Activated naive CD4-positive, alpha-beta T cell treated with anti-CD3 and anti-CD28 coated beads, Interleukin-2, amount 10 ng/mL, durations not matched to agents 7 days and 5 days (primary cell): ENCODE data around the gene GNG8.

Source experiments
- CTCF ChIA-PET: fragments of 350-600 bp; sonication (Branson Sonifier 250); formaldehyde crosslinking; loops from one replicate; lab custom pipeline; 2021; ENCODE audit warnings: antibody characterized with exemption; lab: Charles Lee
- DNase-seq: peaks from one replicate; pipeline ENCODE4 v3.0.0-alpha.2; 2020
- H3K27ac Mint-ChIP-seq: one replicate; pipeline ENCODE4 v1.8.0; 2021; ENCODE audit warnings: mild to moderate bottlenecking, moderate library complexity, mixed read lengths
- H3K27me3 Mint-ChIP-seq: one replicate; pipeline ENCODE4 v1.8.0; 2021; ENCODE audit warnings: mild to moderate bottlenecking, mixed read lengths
- H3K36me3 Mint-ChIP-seq: one replicate; pipeline ENCODE4 v1.8.0; 2021; ENCODE audit warnings: mixed read lengths
- H3K4me1 Mint-ChIP-seq: one replicate; pipeline ENCODE4 v1.8.0; 2021; ENCODE audit warnings: mixed read lengths
- H3K4me3 Mint-ChIP-seq: one replicate; pipeline ENCODE4 v1.8.0; 2021; ENCODE audit warnings: mild to moderate bottlenecking, moderate library complexity, mixed read lengths
- H3K9me3 Mint-ChIP-seq: one replicate; pipeline ENCODE4 v1.8.0; 2021; ENCODE audit warnings: mixed read lengths

Gene GNG8

DNA sequence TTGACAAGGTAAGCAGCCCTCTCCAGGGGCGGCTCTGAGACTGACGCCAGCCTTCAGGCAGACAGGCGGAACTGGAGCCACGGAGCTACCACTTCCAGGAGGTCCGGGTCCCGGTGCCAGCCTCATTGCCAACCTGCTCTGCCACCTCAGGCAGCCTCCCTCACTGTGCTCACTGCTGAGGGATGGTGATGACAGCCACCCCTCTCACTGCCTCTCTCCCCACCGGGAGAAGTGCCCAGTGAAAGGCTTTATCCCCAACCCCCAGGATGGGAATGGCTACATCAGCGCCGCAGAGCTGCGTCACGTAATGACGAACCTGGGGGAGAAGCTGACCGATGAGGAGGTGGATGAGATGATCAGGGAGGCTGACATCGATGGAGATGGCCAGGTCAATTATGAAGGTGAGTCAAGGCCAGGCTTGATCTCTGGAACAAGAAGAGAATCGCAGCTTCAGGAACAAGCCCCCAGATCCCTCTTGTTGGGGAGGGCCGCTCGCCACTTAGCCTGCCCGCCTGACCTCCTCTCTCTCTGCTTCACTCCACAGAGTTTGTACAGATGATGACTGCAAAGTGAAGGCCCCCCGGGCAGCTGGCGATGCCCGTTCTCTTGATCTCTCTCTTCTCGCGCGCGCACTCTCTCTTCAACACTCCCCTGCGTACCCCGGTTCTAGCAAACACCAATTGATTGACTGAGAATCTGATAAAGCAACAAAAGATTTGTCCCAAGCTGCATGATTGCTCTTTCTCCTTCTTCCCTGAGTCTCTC, 27.2 kb downstream of the GNG8 start:
- no peaks in the 10 kb centered on the region for H3K9me3 Mint-ChIP-seq
- H3K27ac Mint-ChIP-seq, result peak overlapping the region; percentile 12
- peaks cover 57% of the 10 kb centered on the region for H3K36me3 Mint-ChIP-seq
- DNase-seq, result no peak
- CTCF ChIA-PET, result interaction anchor here (1.0 to 8.9 kb wide), 2 partner anchors 54 to 75 kb away, joined by 3 to 147 read pairs; partner anchors contain the start of gene DACT3
- no peaks in the 10 kb centered on the region for H3K27me3 Mint-ChIP-seq
- H3K4me1 Mint-ChIP-seq, result peaks cover 77% of the 10 kb centered on the region
- H3K4me3 Mint-ChIP-seq, result no peak overlapping the region

DNA sequence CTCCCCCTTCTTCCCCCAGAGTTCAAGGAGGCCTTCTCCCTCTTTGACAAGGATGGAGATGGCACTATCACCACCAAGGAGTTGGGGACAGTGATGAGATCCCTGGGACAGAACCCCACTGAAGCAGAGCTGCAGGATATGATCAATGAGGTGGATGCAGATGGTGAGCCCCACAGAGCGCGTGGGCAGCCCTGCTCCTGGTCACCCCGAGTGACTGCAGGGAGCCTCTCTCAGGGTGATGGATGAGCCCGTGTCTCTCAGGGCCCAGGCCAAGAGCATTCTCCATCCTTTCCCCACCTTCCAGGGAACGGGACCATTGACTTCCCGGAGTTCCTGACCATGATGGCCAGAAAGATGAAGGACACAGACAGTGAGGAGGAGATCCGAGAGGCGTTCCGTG, 27.8 kb downstream of the GNG8 start:
- no peaks in the 10 kb centered on the region for H3K27me3 Mint-ChIP-seq
- H3K4me3 Mint-ChIP-seq, result no peak overlapping the region
- DNase-seq, result no peak
- CTCF ChIA-PET, result no interaction called here
- peak overlapping the region; percentile 55 for H3K27ac Mint-ChIP-seq
- no peaks in the 10 kb centered on the region for H3K9me3 Mint-ChIP-seq
- peaks cover 77% of the 10 kb centered on the region for H3K4me1 Mint-ChIP-seq
- peaks cover 62% of the 10 kb centered on the region for H3K36me3 Mint-ChIP-seq

DNA sequence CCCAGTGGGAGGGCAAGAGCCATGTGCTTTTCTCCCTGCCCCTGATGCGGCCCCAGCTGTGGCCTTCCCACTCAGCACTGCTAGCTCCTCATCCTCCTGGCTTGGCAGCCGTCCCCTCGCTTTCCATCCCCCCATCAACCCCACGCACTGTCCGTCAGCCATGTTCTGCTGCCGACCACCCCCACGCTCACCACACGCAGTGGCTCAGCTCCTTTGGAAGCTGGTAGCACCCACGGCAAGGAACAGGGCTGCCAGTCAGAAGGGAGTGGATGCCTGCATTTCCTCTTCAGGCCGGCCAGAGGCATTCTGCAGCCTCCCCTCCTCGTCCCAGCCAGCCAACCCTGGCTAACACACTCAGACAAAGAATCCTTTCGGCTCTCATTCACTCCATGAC, 28.6 kb downstream of the GNG8 start:
- no peak overlapping the region for H3K27ac Mint-ChIP-seq
- H3K9me3 Mint-ChIP-seq, result no peaks in the 10 kb centered on the region
- H3K4me3 Mint-ChIP-seq, result no peak overlapping the region
- CTCF ChIA-PET, result interaction anchor here (2.0 kb wide), 2 partner anchors 10 to 55 kb away, joined by 6 to 7 read pairs; no protein-coding TSS in a partner anchor
- peaks cover 67% of the 10 kb centered on the region for H3K36me3 Mint-ChIP-seq
- no peaks in the 10 kb centered on the region for H3K27me3 Mint-ChIP-seq
- H3K4me1 Mint-ChIP-seq, result peaks cover 81% of the 10 kb centered on the region
- DNase-seq, result peak; percentile 19

DNA sequence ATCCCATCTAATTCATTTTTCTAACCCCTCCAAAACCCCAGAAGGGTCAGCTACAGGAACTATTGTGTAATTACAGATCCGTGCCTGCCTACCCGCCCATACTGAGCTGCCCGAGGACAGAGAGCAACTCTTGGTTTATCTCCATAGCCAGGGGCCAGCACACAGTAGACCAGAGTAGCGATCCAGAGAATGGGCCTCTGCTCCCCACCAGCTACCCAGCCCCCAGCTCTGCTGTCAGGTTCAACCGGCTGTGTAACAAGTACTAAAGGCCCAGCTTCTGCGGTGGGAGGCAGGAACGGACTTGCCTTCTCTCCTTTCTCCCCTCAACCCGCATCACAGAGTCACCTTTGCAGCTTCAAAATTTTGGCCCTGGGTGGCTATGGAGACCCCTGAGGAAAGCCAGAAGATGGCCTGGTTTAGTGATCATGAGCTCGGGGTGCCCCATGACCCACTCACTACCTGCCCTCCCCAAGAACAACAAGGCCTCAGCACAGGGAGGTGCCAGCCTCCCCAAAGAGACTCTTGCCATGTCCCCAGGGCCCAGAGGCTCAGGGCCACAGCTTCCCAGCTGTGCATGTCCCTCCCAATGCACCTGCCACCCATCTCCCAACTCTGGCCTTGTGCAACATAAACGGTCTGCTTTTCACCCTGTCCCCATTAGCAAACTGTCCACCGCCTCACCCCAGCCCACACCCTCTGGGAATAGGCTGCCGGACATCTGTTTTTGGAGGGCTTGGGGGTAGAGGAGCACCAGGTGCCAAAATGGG, 29.1 kb downstream of the GNG8 start:
- Mint-ChIP-seq H3K4me1 (peaks cover 81% of the 10 kb centered on the region), H3K27ac (peak overlapping the region; percentile 45), H3K36me3 (peaks cover 71% of the 10 kb centered on the region), H3K4me3 (no peak overlapping the region), H3K9me3 (no peaks in the 10 kb centered on the region), H3K27me3 (no peaks in the 10 kb centered on the region)
- CTCF ChIA-PET, result interaction anchor here (0.6 to 2.0 kb wide), 4 partner anchors 10 to 78 kb away, joined by 3 to 7 read pairs (median 5); no protein-coding TSS in a partner anchor
- DNase-seq, result no peak

DNA sequence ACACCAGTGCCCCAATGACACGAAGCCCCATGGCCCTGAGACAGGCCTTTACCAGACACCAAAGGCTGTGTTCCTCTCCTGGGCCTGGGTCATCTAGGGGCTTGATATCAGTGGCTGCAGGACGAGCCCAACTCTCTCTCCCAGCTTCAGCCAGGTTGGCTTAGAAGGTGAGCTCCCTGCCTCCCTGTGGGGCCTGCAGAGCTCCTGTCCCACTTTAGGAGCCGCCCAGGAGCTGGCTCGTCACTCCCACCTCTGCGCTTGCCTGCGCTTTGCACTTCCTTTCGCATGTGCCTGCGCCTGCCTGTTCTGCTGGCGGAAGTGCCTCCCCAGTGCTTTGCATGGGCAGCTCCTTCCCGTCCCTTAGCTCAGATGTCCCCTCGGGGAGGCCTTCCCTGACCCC, 30.0 kb downstream of the GNG8 start:
- Mint-ChIP-seq H3K36me3 (peaks cover 69% of the 10 kb centered on the region), H3K27ac (peak overlapping the region; percentile 2), H3K4me3 (no peak overlapping the region), H3K9me3 (no peaks in the 10 kb centered on the region), H3K27me3 (peaks cover under 1% of the 10 kb centered on the region), H3K4me1 (peaks cover 72% of the 10 kb centered on the region)
- DNase-seq, result no peak
- CTCF ChIA-PET, result interaction anchor here (1.5 to 2.0 kb wide), 4 partner anchors 8 to 56 kb away, joined by 4 to 7 read pairs (median 5); no protein-coding TSS in a partner anchor

DNA sequence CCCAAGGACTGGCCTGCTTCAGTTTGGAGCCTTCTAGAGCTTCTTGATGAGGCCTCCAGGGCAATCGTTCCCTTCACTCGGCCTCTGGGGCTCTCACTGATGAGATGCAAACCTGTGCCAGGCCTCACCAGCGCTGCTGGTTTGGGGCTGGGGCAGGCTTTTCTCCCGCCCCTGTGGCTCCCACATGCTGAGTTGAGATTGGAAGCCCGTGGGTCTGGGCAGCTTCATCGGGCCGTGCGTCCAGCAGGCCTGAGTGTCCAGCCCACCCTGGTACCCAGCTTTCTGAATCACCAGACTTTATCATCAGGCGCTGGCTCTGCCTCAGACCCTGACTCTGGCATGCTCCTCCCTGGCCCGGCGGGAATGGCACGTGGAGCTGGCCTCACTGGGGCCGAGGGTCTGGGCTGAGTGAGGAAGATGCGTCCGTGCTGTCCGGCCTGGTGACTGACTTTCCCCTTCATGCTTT, 30.6 kb downstream of the GNG8 start:
- H3K9me3 Mint-ChIP-seq, result no peaks in the 10 kb centered on the region
- H3K36me3 Mint-ChIP-seq, result peaks cover 64% of the 10 kb centered on the region
- H3K4me3 Mint-ChIP-seq, result no peak overlapping the region
- peak; percentile 17 for DNase-seq
- peaks cover 7% of the 10 kb centered on the region for H3K27me3 Mint-ChIP-seq
- CTCF ChIA-PET, result interaction anchor here (1.8 to 2.0 kb wide), 3 partner anchors 9 to 57 kb away, joined by 4 to 7 read pairs (median 6); no protein-coding TSS in a partner anchor
- H3K4me1 Mint-ChIP-seq, result peaks cover 69% of the 10 kb centered on the region
- no peak overlapping the region for H3K27ac Mint-ChIP-seq

DNA sequence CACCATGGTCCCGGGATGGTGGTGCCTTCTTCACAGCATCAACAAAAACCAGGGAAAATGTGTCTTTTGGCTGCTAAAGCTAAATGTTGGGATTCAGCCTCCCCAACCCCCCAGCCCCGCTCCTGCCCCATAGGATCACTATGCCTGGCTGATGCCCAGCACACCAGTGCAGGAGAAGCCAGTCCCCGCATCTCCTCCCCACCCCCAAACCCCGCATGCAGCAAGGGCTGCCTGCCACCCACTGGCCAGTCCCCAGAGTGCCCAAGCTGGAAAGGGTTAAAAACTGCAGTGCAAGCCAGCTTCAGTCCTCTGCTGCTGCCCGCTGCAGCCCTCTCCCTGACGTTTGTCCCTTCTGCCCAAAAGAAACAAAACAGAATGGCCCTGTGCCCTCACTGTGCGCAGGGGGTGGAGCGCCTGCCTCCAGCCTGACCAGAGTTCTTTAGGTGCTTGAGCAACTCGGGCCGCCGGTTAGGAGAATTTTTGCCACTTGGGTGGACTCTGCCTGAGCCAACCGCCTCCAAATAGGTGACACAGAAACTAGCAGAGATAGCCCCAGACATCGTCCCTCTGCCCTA, 31.1 kb downstream of the GNG8 start:
- peaks cover 12% of the 10 kb centered on the region for H3K27me3 Mint-ChIP-seq
- DNase-seq, result no peak
- no peak overlapping the region for H3K27ac Mint-ChIP-seq
- peaks cover 69% of the 10 kb centered on the region for H3K4me1 Mint-ChIP-seq
- H3K36me3 Mint-ChIP-seq, result peaks cover 62% of the 10 kb centered on the region
- peaks cover under 1% of the 10 kb centered on the region for H3K9me3 Mint-ChIP-seq
- no peak overlapping the region for H3K4me3 Mint-ChIP-seq
- CTCF ChIA-PET, result interaction anchor here (1.8 kb wide), 1 partner anchor 9 kb away, joined by 4 read pairs; no protein-coding TSS in a partner anchor

DNA sequence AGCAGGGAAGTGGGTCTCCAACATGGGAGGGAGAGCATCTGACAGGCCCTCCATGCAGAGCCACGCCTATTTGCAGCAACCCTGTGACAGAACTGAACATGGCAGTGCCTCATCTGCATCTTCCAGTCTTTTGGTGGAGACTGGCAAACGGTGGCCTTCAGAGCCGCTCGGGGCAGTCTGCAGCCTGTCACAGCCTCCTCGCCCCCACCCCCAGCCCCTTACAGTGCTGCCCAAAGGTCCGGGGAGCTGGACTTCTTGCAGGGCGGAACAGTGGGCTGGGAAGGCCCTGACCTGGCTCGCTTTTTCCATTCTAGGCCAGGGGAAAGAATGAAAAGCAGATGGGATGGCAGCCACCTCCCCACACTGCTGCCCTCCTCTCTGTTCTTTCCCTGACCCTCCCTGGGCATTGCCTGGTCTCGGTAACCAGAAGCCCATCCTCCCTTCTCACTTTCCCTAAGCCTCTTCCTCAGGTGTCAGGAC, 32.2 kb downstream of the GNG8 start:
- CTCF ChIA-PET, result interaction anchor here (0.7 to 3.9 kb wide), 2 partner anchors 9 to 150 kb away, joined by 3 to 33 read pairs; no protein-coding TSS in a partner anchor
- H3K36me3 Mint-ChIP-seq, result peaks cover 55% of the 10 kb centered on the region
- H3K9me3 Mint-ChIP-seq, result peaks cover 7% of the 10 kb centered on the region
- H3K4me1 Mint-ChIP-seq, result peaks cover 63% of the 10 kb centered on the region
- peak; percentile 16 for DNase-seq
- H3K27me3 Mint-ChIP-seq, result peaks cover 19% of the 10 kb centered on the region
- peak overlapping the region; percentile 100 for H3K27ac Mint-ChIP-seq
- H3K4me3 Mint-ChIP-seq, result peak overlapping the region; percentile 100

DNA sequence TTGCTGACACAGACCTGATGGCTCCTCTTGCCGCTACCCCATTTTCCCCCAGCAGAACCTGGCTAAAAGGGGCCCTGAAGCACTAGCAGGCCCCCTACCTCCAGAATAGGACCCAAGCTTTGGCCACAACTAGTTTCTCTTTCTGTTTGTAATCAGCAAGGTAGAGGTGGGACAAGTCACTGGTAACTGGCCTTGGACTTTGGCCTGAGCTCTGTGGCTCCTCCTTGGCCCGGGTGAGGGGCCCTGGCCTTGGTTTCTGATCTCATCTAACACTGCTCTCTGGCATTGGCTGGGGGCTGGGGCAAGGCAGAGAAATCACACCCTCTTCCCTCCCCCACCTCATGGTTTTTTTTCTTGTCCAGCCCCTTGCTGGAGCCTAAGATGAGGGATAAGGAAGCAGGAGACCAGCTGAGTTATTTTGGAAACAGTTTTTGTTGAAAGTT, 32.8 kb downstream of the GNG8 start:
- Mint-ChIP-seq H3K27ac (peak overlapping the region; percentile 100), H3K27me3 (peaks cover 23% of the 10 kb centered on the region), H3K4me3 (peak overlapping the region; percentile 100), H3K36me3 (peaks cover 57% of the 10 kb centered on the region), H3K9me3 (peaks cover 13% of the 10 kb centered on the region), H3K4me1 (peaks cover 62% of the 10 kb centered on the region)
- no peak for DNase-seq
- CTCF ChIA-PET, result interaction anchor here (0.7 to 3.9 kb wide), 3 partner anchors 10 to 151 kb away, joined by 3 to 33 read pairs (median 4); no protein-coding TSS in a partner anchor

DNA sequence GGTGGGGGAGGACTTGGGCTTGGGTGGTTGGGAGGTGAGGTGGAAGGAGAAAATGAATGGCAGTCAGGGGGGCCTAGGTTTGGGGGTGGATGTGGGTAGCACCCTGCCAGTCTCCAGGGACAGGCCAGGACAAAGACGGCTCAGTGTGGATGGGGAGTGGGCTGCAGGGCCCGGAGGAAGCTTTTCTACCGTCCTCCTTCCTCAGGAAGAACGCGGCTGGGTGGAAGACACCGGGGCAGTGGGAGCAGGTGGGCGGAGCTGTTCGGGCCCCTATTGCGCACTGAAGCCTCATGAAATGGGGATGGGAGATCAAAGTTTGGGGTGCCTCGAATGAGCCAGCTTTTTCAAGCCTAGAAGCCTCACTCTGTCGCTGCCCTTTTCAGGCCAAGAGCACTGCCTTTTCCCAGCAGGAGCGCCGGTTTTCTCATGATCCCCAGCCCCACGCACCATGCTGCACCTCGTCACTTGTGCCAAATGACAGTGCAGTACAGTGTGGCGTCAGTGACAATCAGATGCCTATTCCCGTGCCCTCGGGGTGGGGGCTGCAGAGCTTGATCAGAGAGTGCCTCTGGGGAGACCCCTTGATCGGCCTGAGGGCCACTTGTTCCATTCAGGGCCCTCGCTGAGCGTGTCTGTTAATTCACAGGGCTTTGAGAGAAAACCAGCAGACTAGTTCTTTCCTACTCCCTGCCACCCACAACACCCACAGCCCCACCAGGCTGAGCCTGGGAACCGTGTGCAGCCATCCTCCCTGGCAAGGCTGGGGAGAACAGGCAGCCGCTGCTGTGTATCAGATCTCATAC, 33.4 kb downstream of the GNG8 start:
- H3K4me1 Mint-ChIP-seq, result peaks cover 55% of the 10 kb centered on the region
- peak overlapping the region; percentile 100 for H3K4me3 Mint-ChIP-seq
- CTCF ChIA-PET, result interaction anchor here (0.9 to 3.9 kb wide), 2 partner anchors 10 to 80 kb away, joined by 4 to 33 read pairs; no protein-coding TSS in a partner anchor
- peak overlapping the region; percentile 100 for H3K27ac Mint-ChIP-seq
- H3K36me3 Mint-ChIP-seq, result peaks cover 53% of the 10 kb centered on the region
- H3K9me3 Mint-ChIP-seq, result peaks cover 18% of the 10 kb centered on the region
- peaks cover 28% of the 10 kb centered on the region for H3K27me3 Mint-ChIP-seq
- DNase-seq, result peak; percentile 51

DNA sequence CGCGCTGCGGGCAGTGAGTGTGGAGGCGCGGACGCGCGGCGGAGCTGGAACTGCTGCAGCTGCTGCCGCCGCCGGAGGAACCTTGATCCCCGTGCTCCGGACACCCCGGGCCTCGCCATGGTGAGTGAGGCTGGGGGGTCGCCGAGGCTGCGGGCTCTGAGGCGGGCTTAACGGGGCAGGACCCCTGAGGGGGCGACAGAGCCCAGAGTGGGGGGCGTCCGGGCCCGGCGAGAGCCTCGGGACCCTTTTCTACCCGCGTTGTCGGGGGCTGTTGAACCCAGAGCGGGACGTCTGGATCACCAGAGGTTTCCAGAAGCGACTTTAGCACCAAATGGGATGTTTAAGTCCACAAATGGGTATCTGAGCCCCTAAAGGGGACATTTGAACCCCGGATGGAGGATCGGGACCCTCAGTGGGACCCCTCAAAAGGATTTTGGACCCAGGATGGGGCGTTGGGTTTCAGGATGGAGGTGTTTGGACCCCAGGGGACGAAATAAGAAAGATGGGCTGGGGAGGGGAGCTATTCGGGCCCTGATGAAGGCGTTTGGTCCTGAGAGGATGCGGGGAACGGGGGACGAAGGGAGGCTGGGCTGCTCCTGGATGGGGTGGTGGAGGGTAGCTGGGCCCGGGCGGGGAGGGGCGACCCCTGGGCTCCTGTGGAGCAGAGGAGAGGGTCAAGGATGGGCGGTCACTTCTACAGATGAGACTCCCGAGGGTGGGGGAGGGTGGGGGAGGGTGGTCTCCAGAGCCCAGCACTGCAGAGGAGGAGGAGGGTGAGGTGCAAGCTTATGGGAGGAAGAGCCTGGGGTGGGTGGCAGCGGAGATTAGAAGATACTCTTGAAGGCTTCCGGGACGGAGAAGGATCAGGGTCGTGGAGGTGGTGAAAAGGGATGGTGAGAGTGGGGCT, 34.4 kb downstream of the GNG8 start, which contains the start of gene CALM3:
Gene CALM3 (plus strand): TSS at position 13 of the 907 bp plus-strand sequence. CDS start 105 bp downstream, at position 118.
- Mint-ChIP-seq H3K4me3 (peak within 1 kb of the TSS; percentile 100), H3K4me1 (peaks cover 54% of the 10 kb centered on the region), H3K27me3 (peaks cover 28% of the 10 kb centered on the region), H3K27ac (peak within 1 kb of the TSS; percentile 100), H3K9me3 (peaks cover 19% of the 10 kb centered on the region), H3K36me3 (peaks cover 44% of the 10 kb centered on the region)
- peak; percentile 36 for DNase-seq
- CTCF ChIA-PET, result interaction anchor here (1.1 to 3.9 kb wide), 5 partner anchors 11 to 85 kb away, joined by 3 to 33 read pairs (median 5); partner anchors contain the start of gene DACT3
